NCI-H1105 (cell line): Measurements from ENCODE around the gene IQCK.

ENCODE experiments used
- DNase-seq: peaks from one replicate; lab custom pipeline; 2025; lab: John Stamatoyannopoulos, UW

Gene IQCK

GRCh38 chr16:19804538-19805323 is 86.7 kb downstream of the IQCK start:
- peak; percentile 74 for DNase-seq

DNA sequence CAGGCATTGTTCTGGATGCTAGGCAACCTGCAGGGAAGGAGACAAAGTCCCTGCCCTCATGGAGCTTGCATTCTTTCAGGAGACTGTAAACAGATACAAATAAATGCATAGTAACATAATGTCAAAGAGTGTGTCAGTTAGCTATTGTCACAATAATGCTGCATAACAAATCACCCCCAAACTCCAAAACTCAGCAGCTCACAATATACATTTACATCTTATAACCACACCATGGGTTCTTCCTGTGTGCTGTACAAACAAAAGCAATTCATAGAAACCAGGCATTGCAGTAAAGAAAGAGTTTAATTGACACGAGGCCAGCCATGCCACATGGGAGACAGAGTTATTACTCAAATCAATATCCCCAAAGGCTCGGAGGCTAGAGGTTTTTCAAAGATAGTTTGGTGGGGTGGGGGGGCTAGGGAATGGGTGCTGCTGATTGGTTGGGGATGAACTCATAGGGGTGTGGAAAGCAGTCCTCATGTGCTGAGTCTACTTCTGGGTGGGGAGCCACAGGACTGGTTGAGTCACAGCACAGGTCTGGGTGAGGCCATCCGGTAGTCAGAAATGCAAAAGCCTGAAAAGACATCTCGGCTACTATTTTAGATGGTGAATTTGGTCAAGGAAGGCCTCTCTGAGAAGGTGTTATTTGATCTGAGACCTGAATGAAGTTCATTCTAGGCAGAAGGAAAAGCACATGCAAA is 87.5 kb downstream of the IQCK start:
- no peak for DNase-seq

DNA sequence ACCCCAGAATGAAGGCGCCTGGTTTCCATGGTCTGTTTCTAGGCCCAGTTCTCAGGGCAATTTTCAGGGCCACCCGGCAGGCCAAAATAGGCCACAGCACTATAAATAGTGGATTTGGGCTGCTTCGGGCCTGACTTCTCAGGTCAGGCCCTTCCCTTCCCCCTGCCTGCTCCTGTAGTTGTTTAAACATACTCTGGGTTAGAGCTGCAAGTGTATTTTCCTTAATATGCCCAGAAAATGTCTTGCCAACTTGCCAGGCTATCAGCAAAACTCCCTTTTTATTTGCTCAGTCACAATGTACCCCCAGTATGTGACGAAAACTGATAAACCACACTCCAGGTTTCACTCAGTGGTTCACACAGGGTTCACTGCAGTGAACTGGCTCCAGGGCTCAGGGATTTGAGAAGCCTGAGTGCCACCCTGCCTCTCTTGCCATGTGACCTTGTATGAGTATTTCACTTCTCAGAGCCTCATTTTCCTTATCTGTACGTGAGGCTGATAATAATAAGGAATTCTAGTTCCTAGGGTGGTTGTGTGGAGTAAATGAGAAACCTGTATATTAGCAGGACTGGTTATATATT is 90.1 kb downstream of the IQCK start:
- no peak for DNase-seq

DNA sequence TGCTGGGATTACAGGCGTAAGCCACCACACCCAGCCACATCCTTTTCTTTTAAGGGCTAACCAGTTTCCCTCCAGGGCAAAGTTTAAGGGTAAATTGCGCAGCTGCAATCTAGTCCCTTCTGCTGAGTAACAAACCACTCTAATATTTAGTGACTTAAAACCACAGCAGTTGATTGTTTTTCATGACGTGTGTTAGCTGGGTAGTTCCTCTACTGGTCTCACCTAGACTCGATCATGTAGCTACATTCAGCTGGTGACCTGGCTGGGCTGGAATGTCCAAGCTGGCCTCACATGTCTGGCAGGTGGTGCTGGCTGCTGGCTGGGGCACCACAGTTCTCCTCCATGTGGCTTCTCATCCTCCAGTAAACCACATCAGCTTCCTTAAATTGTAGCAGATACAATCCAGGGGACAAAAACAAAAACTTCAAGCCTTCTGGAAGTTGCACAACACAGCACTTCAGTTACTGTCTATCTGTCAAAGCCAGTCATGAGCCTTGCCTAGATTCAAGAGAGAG is 91.1 kb downstream of the IQCK start:
- DNase-seq, result no peak

- DNase-seq, result no peak
Measured at GRCh38 chr16:19809693-19810092, 91.6 kb downstream of the IQCK start.

GRCh38 chr16:19810817-19811731 is 93.0 kb downstream of the IQCK start:
- no peak for DNase-seq

- DNase-seq, result no peak
Measured at GRCh38 chr16:19812986-19813385, 94.9 kb downstream of the IQCK start.

GRCh38 chr16:19815418-19815817 is 97.3 kb downstream of the IQCK start:
- DNase-seq, result no peak

DNA sequence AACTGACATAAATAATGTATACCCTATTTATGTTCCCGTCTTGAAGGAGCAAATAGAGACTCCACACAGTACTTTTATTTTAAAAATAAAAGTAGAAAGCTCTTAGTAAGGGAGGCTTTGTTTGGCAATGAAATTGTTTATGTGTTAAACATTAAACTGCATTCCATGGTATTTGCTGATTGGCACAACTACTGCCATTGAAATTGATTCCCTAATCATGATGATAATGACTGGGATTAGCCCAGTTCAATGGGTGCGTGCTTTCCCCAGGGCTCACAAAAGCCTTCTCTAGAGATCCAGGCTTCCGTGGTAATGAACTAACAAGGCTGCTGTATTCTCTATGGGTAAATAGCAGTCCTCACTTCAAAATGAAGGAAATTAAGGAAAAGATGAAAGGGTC is 99.1 kb downstream of the IQCK start:
- DNase-seq, result no peak

DNA sequence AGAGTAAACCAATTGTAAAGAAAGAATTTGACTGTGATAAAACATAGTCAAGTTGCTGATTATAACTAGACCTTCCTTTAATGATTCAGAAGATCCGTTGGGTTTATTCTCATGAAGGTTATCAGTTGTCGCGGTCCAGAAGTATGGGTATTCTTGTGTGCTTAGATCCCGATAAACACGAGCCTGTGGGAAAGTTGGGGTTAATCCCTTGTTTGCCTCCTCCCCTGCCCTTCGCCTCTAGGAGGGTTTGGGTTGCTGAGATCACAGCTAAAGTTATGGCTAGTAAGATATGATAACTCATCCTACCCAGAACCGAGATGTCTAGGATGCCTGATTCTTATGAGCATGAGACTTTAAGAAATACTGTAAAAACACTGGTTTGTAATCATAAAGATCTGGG is 99.8 kb downstream of the IQCK start:
- DNase-seq, result no peak

DNA sequence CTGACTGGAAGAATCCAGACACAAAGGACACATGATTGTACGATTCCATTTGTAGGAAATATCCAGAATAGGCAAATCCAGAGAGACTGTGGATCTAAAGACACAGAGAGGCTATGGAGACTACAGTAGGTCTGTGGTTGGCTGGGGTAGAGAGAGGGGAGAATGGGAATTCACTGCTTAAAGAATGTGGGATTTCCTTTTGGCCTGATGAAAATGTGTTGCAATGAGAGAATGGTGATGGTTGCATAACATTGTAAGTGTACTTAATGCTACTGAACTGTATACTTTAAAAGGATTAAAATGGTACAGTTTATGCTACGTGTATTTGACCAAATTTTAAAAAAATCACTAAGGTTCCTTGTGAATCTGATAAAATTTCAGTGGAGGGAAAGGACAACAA is 104.5 kb downstream of the IQCK start:
- no peak for DNase-seq

DNA sequence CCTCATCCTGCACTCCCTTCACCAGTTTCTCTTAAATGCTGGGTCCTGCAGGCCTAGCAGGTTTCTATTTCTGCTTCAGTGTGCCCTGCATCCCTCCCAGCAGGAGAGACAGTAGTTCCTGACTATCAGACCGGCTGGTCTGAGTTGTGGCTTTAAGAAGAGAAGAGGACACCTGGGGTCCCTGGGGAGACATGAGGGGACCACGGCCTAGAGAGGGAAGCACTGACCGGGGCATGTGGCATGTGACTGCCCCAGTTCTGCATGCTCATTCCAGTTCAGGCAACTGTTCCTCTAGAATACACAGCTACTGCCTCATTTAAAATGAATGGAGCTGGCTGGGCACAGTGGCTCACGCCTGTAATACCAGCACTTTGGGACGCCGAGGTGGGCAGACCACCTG is 105.3 kb downstream of the IQCK start:
- DNase-seq, result no peak

DNA sequence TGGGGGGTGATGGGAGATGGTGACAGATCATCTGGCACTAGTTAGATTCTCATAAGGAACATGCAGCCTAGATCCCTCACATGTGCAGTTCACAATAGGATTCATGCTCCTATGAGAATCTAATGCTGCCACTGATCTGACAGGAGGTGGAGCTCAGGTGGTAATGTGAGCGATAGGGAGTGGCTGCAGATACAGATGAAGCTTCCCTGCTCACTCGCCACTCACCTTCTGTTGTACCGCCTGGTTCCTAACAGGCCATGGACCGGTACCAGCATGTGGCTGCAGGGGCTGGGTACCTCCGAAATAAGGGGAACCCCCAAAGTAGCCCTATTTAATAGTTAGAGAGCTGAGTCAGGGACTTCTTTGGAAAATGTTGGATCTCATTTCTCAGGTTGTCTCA is 106.1 kb downstream of the IQCK start:
- DNase-seq, result no peak

GRCh38 chr16:19829844-19830692 is 112.0 kb downstream of the IQCK start:
- DNase-seq, result no peak

DNA sequence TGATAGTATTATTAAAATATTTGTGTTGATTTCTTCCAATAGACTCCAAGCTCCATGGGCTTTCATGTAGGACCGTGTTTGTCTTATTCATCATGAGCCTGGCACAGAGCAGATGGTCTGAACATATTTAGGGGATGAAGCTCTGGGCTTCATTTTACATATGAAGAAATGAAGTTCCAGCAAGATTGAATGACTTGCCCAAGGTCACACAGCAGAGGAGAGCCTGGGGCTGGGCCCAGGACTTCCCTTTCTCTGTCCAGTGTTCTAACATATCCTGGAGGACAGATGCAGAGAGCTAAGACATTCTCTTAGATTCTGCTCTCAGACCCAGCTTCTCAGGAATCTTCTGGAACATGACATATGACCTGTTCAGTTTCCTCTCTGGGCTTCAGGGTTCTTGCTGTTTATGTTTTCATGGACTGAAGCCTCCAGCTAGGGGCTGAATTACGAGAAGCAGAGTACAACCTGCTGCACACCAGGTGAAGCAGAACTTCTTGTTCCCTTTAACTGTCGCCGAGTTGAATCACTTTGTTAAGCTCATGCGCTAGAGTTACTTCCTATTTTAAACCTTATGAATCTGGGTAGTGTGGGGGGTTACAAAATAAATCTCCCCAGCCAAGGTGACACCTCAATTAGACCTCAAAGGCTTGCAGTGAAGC is 113.0 kb downstream of the IQCK start:
- DNase-seq, result no peak

- no peak for DNase-seq
Measured at GRCh38 chr16:19831678-19832077, 113.6 kb downstream of the IQCK start.

DNA sequence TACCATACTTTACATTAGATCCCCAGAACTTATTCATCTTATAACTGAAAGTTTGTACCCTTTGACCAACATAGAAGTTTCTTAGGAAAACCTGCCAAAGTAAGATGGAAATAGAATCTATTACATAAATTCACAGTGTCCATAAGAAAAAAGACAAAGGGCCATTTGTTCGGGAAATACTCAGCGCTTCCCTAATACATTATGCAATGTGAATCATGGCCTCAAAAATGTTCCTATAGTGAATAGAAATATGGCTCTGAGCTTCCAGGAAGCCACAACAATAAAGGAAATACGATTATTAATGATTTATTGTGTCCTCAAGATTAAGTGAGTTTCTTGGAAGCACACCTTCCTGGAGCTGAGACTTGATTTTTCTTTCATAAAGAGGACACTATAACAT is 115.1 kb downstream of the IQCK start:
- no peak for DNase-seq

GRCh38 chr16:19833581-19833980 is 115.5 kb downstream of the IQCK start:
- DNase-seq, result no peak

DNA sequence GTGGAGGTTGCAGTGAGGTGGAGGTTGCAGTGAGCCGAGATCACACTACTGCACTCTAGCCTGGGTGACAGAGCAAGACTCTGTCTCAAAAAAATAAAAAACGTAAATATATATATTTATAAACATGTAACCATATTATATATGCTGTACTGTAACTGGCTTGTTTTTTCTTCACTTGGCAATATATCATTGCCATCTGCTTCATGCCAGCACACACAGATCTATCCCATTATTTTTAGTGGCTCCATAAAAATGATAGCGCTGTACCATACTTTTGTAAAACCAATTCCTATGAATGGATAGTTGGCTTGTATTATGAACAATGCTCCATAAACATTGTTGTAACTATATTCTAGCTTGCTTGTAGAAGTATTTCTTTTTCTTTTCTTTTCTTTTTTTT is 117.1 kb downstream of the IQCK start:
- no peak for DNase-seq

- no peak for DNase-seq
Measured at GRCh38 chr16:19835968-19836421, 117.9 kb downstream of the IQCK start.
